Activated B cell treated with CpG ODN at 0.5 μM for 24 hours (primary cell): ENCODE results near the gene NRG3. TPM values are rescaled to one million over a fixed set of nuclear protein-coding genes. Genes with fewer than 3 reads are reported as not detected.

Source experiments
- ATAC-seq: fragments of 200-7000 bp; cut with Tn5 transposase; one replicate; pipeline ENCODE4 v1.10.0; 2021; ENCODE audit warnings: low read depth, mild to moderate bottlenecking, moderate library complexity
- CTCF ChIA-PET: fragments of 350-600 bp; sonication (Branson Sonifier 250); formaldehyde crosslinking; loops from one replicate; lab custom pipeline; 2021; ENCODE audit warnings: antibody characterized with exemption; lab: Charles Lee
- POLR2A ChIA-PET: fragments of 350-600 bp; sonication (Branson Sonifier 250); formaldehyde crosslinking; loops from one replicate; lab custom pipeline; 2021; ENCODE audit warnings: antibody characterized with exemption; lab: Charles Lee
- DNase-seq: peaks from one replicate; pipeline ENCODE4 v3.0.0; 2022
- H3K27ac Mint-ChIP-seq: one replicate; pipeline ENCODE4 v1.8.0; 2020; ENCODE audit warnings: mixed read lengths
- H3K27me3 Mint-ChIP-seq: one replicate; pipeline ENCODE4 v1.8.0; 2021; ENCODE audit warnings: mixed read lengths
- H3K36me3 Mint-ChIP-seq: one replicate; pipeline ENCODE4 v1.8.0; 2021; ENCODE audit warnings: low read depth, mixed read lengths
- H3K4me1 Mint-ChIP-seq: one replicate; pipeline ENCODE4 v1.8.0; 2021; ENCODE audit warnings: mixed read lengths
- H3K4me3 Mint-ChIP-seq: one replicate; pipeline ENCODE4 v1.8.0; 2020; ENCODE audit warnings: mild to moderate bottlenecking, mixed read lengths
- H3K9me3 Mint-ChIP-seq: one replicate; pipeline ENCODE4 v1.8.0; 2020; ENCODE audit warnings: mixed read lengths
- CTCF ChIP-seq: fragments of 200-600 bp; IDR thresholded peaks from one replicate; pipeline ENCODE4 v1.8.0; 2022; ENCODE audit warnings: antibody characterized with exemption, mild to moderate bottlenecking
- intact Hi-C: fragments of 100-400 bp; cut with micrococcal nuclease; formaldehyde crosslinking; loops from one replicate; pipeline ENCODE4 v1.15.1; 2024
- total RNA-seq: library from RNA; stranded (reverse); gene quantifications from 2 replicates; pipeline ENCODE4 v1.2.3, GENCODE V29; 2022

The NRG3 gene
- total RNA-seq, 1 donor from 2014 or later = not detected

GRCh38 chr10:83007510-83007909, 1132.5 kb downstream of the NRG3 start:
- ChIA-PET CTCF (no interaction called here), POLR2A (no interaction called here)
- Mint-ChIP-seq H3K4me1 (no peaks in the 10 kb centered on the region), H3K4me3 (no peak overlapping the region), H3K27ac (no peak overlapping the region), H3K27me3 (no peaks in the 10 kb centered on the region), H3K9me3 (peaks cover 4% of the 10 kb centered on the region), H3K36me3 (no peaks in the 10 kb centered on the region)
- ATAC-seq (no peak), DNase-seq (no peak)
- intact Hi-C loops = no loop called here
- no peak for TF ChIP-seq CTCF

- Mint-ChIP-seq H3K36me3 (no peaks in the 10 kb centered on the region), H3K4me1 (no peaks in the 10 kb centered on the region), H3K9me3 (peaks cover 4% of the 10 kb centered on the region), H3K4me3 (no peak overlapping the region), H3K27me3 (no peaks in the 10 kb centered on the region), H3K27ac (no peak overlapping the region)
- no peak for ATAC-seq
- POLR2A ChIA-PET = no interaction called here
- intact Hi-C loops = no loop called here
- CTCF ChIA-PET = no interaction called here
- DNase-seq = no peak
- no peak for TF ChIP-seq CTCF
Observed at GRCh38 chr10:83012866-83013265, 1137.9 kb downstream of the NRG3 start.

DNA sequence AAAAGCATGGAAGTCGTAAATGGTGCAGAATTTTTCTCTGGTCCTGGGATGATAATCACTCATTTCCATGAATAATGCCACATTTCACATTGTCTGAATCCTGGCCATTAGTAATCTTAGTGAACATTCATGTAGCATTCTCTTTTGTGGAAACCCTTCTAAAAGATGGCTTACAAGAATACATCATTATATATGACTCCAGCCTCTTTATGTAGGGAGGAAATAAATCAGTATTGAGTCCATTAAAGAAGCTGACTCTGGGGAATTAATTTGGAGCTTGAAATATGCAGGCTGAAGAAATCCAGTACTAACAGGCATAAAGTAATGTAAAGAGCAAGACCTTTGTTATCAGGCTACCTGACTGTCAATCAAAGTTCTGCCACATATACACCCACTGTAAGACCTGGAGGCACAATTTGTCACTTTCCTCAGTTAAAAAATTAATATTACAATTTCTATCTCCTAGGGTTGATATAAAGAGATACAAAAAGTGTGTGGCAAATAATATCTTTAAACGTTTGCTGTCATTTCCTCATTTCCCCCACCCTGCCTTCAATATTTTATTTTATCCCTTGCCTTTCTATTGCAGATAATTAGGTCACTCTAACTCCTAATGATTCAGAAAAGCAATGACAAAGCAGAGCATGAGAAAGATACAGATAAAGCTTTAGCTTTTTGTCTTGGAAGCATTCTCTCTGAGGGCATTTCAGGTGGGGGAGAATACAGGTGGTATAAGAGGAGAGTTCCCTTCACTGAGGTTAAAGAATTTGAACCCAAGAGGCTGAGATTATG, 1142.3 kb downstream of the NRG3 start:
- ChIA-PET POLR2A (no interaction called here), CTCF (no interaction called here)
- no peaks in the 10 kb centered on the region for H3K4me1 Mint-ChIP-seq
- H3K4me3 Mint-ChIP-seq = no peak overlapping the region
- H3K27me3 Mint-ChIP-seq = no peaks in the 10 kb centered on the region
- no peak overlapping the region for H3K27ac Mint-ChIP-seq
- no peaks in the 10 kb centered on the region for H3K36me3 Mint-ChIP-seq
- intact Hi-C loops = no loop called here
- ATAC-seq (no peak), DNase-seq (no peak)
- no peak for TF ChIP-seq CTCF
- H3K9me3 Mint-ChIP-seq = peaks cover 8% of the 10 kb centered on the region

- ChIA-PET CTCF (no interaction called here), POLR2A (no interaction called here)
- intact Hi-C loops = no loop called here
- DNase-seq (no peak), ATAC-seq (no peak)
- Mint-ChIP-seq H3K27me3 (no peaks in the 10 kb centered on the region), H3K36me3 (no peaks in the 10 kb centered on the region), H3K4me3 (no peak overlapping the region), H3K27ac (no peak overlapping the region), H3K4me1 (no peaks in the 10 kb centered on the region), H3K9me3 (peaks cover 10% of the 10 kb centered on the region)
- no peak for TF ChIP-seq CTCF
Observed at GRCh38 chr10:83023662-83024061, 1148.7 kb downstream of the NRG3 start.
